Neuronal stem cell (in vitro differentiated cells): Measurements from ENCODE around the gene GNRH2.

Experiments used
- DNase-seq: peaks from one replicate; pipeline ENCODE4 v3.0.0-alpha.2; 2013; ENCODE audit warnings: low spot score
- H2AFZ ChIP-seq: one replicate; pipeline ENCODE4 v1.6.1; 2013; ENCODE audit warnings: mild to moderate bottlenecking, low read length, inconsistent platforms
- H2AK5ac ChIP-seq: 2 replicates; pipeline ENCODE4 v1.6.1; 2013; ENCODE audit warnings: low read depth, mild to moderate bottlenecking, inconsistent platforms, low read length, moderate library complexity, mixed read lengths
- H2BK120ac ChIP-seq: 2 replicates; pipeline ENCODE4 v1.6.1; 2013; ENCODE audit warnings: low read depth, mild to moderate bottlenecking, inconsistent platforms, low read length, moderate library complexity, mixed read lengths
- H2BK12ac ChIP-seq: one replicate; pipeline ENCODE4 v1.6.1; 2013; ENCODE audit warnings: low read length, inconsistent platforms
- H2BK15ac ChIP-seq: 2 replicates; pipeline ENCODE4 v1.6.1; 2013; ENCODE audit warnings: mild to moderate bottlenecking, low read length, inconsistent platforms, mixed read lengths
- H2BK5ac ChIP-seq: one replicate; pipeline ENCODE4 v1.6.1; 2013; ENCODE audit warnings: inconsistent platforms, mild to moderate bottlenecking, low read length, moderate library complexity
- H3K14ac ChIP-seq: one replicate; pipeline ENCODE4 v1.6.1; 2013; ENCODE audit warnings: low read length, inconsistent platforms
- H3K18ac ChIP-seq: 2 replicates; pipeline ENCODE4 v1.6.1; 2013; ENCODE audit warnings: low read length, inconsistent platforms
- H3K23ac ChIP-seq: 2 replicates; pipeline ENCODE4 v1.6.1; 2013; ENCODE audit warnings: low read depth, mild to moderate bottlenecking, mixed read lengths, low read length, inconsistent platforms; ENCODE audit not compliant: poor library complexity
- H3K27ac ChIP-seq: replicated peaks from 3 replicates; pipeline ENCODE4 v1.5.1; 2013; ENCODE audit warnings: low read length, inconsistent platforms
- H3K27me3 ChIP-seq, 3 experiments: 2 replicates each; pipeline ENCODE4 v1.6.1; 2013; ENCODE audit warnings: low read length in 3 of 3, mild to moderate bottlenecking in 2 of 3, inconsistent platforms in 1 of 3, low read depth in 1 of 3, mixed read lengths in 1 of 3, moderate library complexity in 1 of 3; ENCODE audit not compliant: control insufficient read depth in 3 of 3, insufficient read depth in 3 of 3
- H3K36me3 ChIP-seq, 2 donors: replicated peaks in 1 of 2; 2 replicates each; pipeline ENCODE4 v1.6.1; 2013; ENCODE audit warnings: low read length in 2 of 2; ENCODE audit not compliant: control insufficient read depth in 2 of 2, insufficient read depth in 2 of 2
- H3K4ac ChIP-seq: 2 replicates; pipeline ENCODE4 v1.6.1; 2013; ENCODE audit warnings: inconsistent platforms, mild to moderate bottlenecking, low read length, moderate library complexity
- H3K4me1 ChIP-seq, 2 donors: 1 replicate in 1 of 2; 2 replicates in 1 of 2; pipeline ENCODE4 v1.6.1; 2013; ENCODE audit warnings: low read length in 2 of 2, low read depth in 1 of 2; ENCODE audit not compliant: control insufficient read depth in 2 of 2, insufficient read depth in 1 of 2
- H3K4me2 ChIP-seq: one replicate; pipeline ENCODE4 v1.6.1; 2013; ENCODE audit warnings: mild to moderate bottlenecking, low read length, inconsistent platforms; ENCODE audit not compliant: insufficient read depth, poor library complexity, severe bottlenecking
- H3K4me3 ChIP-seq, 2 donors: 2 replicates each; pipeline ENCODE4 v1.5.1; 2013; ENCODE audit warnings: low read length in 2 of 2, mild to moderate bottlenecking in 2 of 2, inconsistent platforms in 1 of 2, moderate library complexity in 1 of 2
- H3K79me1 ChIP-seq: one replicate; pipeline ENCODE4 v1.6.1; 2013; ENCODE audit warnings: low read depth, mild to moderate bottlenecking, inconsistent platforms, low read length, moderate library complexity
- H3K9ac ChIP-seq: one replicate; pipeline ENCODE4 v1.6.1; 2013; ENCODE audit warnings: mild to moderate bottlenecking, low read depth, low read length, inconsistent platforms; ENCODE audit not compliant: poor library complexity
- H3K9me3 ChIP-seq, 2 donors: replicated peaks in 1 of 2; 2 replicates each; pipeline versions ENCODE3 to v1.6.1; 2013; ENCODE audit warnings: low read length in 2 of 2, mild to moderate bottlenecking in 2 of 2, inconsistent platforms in 1 of 2, low read depth in 1 of 2, mixed read lengths in 1 of 2, moderate library complexity in 1 of 2; ENCODE audit not compliant: control insufficient read depth in 2 of 2, insufficient read depth in 1 of 2
- H4K8ac ChIP-seq: one replicate; pipeline ENCODE4 v1.6.1; 2013; ENCODE audit warnings: low read depth, mild to moderate bottlenecking, inconsistent platforms, low read length, moderate library complexity
- H4K91ac ChIP-seq: one replicate; pipeline ENCODE4 v1.6.1; 2013; ENCODE audit warnings: low read length, low read depth, mild to moderate bottlenecking, inconsistent platforms; ENCODE audit not compliant: poor library complexity
- WGBS, 2 donors: extraction: QIAGEN DNeasy Blood & Tissue Kit; methylation state at CpG; one replicate each; pipeline ENCODE4 v1.1.7; 2013; ENCODE audit warnings: missing lambda C conversion rate in 2 of 2, mixed read lengths in 1 of 2; ENCODE audit not compliant: insufficient read length in 2 of 2, insufficient replicate concordance in 1 of 2; ENCODE audit errors: extremely low coverage in 2 of 2; 5-methylcytosine and 5-hydroxymethylcytosine counted together

Gene GNRH2

GRCh38 chr20:3084283-3084985 lies 41.0 kb downstream of the GNRH2 start, which contains the start of gene AVP:
TSS of gene AVP (minus strand) at chr20:3084724. CDS start at chr20:3084674, 50 bp downstream.
- peak within 1 kb of the TSS; percentile 89 for H3K23ac ChIP-seq
- H3K14ac ChIP-seq = peak within 1 kb of the TSS; percentile 21
- H3K9ac ChIP-seq = peak within 1 kb of the TSS; percentile 44
- H2AFZ ChIP-seq = peak within 1 kb of the TSS; percentile 84
- H2BK120ac ChIP-seq = no peak within 1 kb of the TSS
- H2BK15ac ChIP-seq = no peak within 1 kb of the TSS
- no peak within 1 kb of the TSS for H2BK5ac ChIP-seq
- H2AK5ac ChIP-seq = peak within 1 kb of the TSS; percentile 81
- no peaks in the 10 kb centered on the region for H3K36me3 ChIP-seq
- peaks cover 11 to 58% (median 35%) of the 10 kb centered on the region in 3 experiments for H3K27me3 ChIP-seq
- peaks cover 0 to 4% of the 10 kb centered on the region in 2 donors for H3K4me1 ChIP-seq
- H2BK12ac ChIP-seq = peak within 1 kb of the TSS; percentile 41
- WGBS, 2 donors = no CpG with 5 or more reads among the region's 28 CpGs
- no peak within 1 kb of the TSS for H3K4me2 ChIP-seq
- H3K4me3 ChIP-seq = peak within 1 kb of the TSS in 1 of 2 donors; percentile 63
- peak within 1 kb of the TSS; percentile 83 for H3K18ac ChIP-seq
- H4K91ac ChIP-seq = no peak within 1 kb of the TSS
- no peak for DNase-seq
- peak within 1 kb of the TSS; percentile 89 for H3K4ac ChIP-seq
- H3K9me3 ChIP-seq = no peaks in the 10 kb centered on the region
- H3K79me1 ChIP-seq = no peaks in the 10 kb centered on the region
- H3K27ac ChIP-seq = no peak within 1 kb of the TSS
- no peak within 1 kb of the TSS for H4K8ac ChIP-seq

GRCh38 chr20:3084986-3085360 lies 41.6 kb downstream of the GNRH2 start:
- no peak overlapping the region for H3K27ac ChIP-seq
- peaks cover 11 to 56% (median 35%) of the 10 kb centered on the region in 3 experiments for H3K27me3 ChIP-seq
- no peak overlapping the region for H3K4me3 ChIP-seq
- no peak overlapping the region for H2BK5ac ChIP-seq
- no peaks in the 10 kb centered on the region for H3K36me3 ChIP-seq
- no peak overlapping the region for H4K8ac ChIP-seq
- no peak for DNase-seq
- no peak overlapping the region for H2BK12ac ChIP-seq
- no peak overlapping the region for H3K18ac ChIP-seq
- no peak overlapping the region for H3K9ac ChIP-seq
- peak overlapping the region; percentile 81 for H2AK5ac ChIP-seq
- no peak overlapping the region for H3K4ac ChIP-seq
- H3K14ac ChIP-seq = peak overlapping the region; percentile 21
- no peaks in the 10 kb centered on the region for H3K79me1 ChIP-seq
- no peak overlapping the region for H4K91ac ChIP-seq
- no peak overlapping the region for H2BK120ac ChIP-seq
- no peak overlapping the region for H2AFZ ChIP-seq
- no peak overlapping the region for H3K4me2 ChIP-seq
- WGBS, 2 donors = no CpG with 5 or more reads among the region's 7 CpGs
- H2BK15ac ChIP-seq = no peak overlapping the region
- no peaks in the 10 kb centered on the region for H3K9me3 ChIP-seq
- H3K4me1 ChIP-seq = peaks cover 0 to 4% of the 10 kb centered on the region in 2 donors
- H3K23ac ChIP-seq = no peak overlapping the region

GRCh38 chr20:3085571-3086072 lies 42.2 kb downstream of the GNRH2 start:
- Histone ChIP-seq H3K9me3 (no peaks in the 10 kb centered on the region), H3K4ac (no peak overlapping the region), H4K8ac (no peak overlapping the region), H3K36me3 (no peaks in the 10 kb centered on the region), H3K27ac (no peak overlapping the region), H3K9ac (no peak overlapping the region), H3K79me1 (no peaks in the 10 kb centered on the region), H3K14ac (no peak overlapping the region), H2AFZ (no peak overlapping the region), H3K4me3 (no peak overlapping the region), H2AK5ac (peak overlapping the region; percentile 81), H3K4me2 (no peak overlapping the region), H2BK15ac (no peak overlapping the region), H4K91ac (no peak overlapping the region), H3K18ac (peak overlapping the region; percentile 57), H3K27me3 (peaks cover 11 to 49% (median 35%) of the 10 kb centered on the region in 3 experiments), H2BK120ac (no peak overlapping the region), H2BK12ac (no peak overlapping the region), H2BK5ac (peak overlapping the region; percentile 66), H3K23ac (no peak overlapping the region), H3K4me1 (peaks cover 0 to 4% of the 10 kb centered on the region in 2 donors)
- no peak for DNase-seq
- WGBS, 2 donors = no CpG with 5 or more reads among the region's 8 CpGs

GRCh38 chr20:3088031-3088430 lies 44.6 kb downstream of the GNRH2 start:
- Histone ChIP-seq H3K27me3 (peaks cover 5 to 27% (median 26%) of the 10 kb centered on the region in 3 experiments), H3K4me1 (peaks cover 0 to 2% of the 10 kb centered on the region in 2 donors), H3K9me3 (no peaks in the 10 kb centered on the region), H3K14ac (no peak overlapping the region), H2BK15ac (no peak overlapping the region), H3K23ac (no peak overlapping the region), H4K91ac (no peak overlapping the region), H2BK12ac (no peak overlapping the region), H3K4me3 (no peak overlapping the region), H4K8ac (no peak overlapping the region), H2AFZ (no peak overlapping the region), H3K36me3 (no peaks in the 10 kb centered on the region), H2BK120ac (no peak overlapping the region), H2BK5ac (no peak overlapping the region), H3K18ac (no peak overlapping the region), H3K27ac (no peak overlapping the region), H3K4me2 (no peak overlapping the region), H2AK5ac (no peak overlapping the region), H3K4ac (no peak overlapping the region), H3K9ac (no peak overlapping the region), H3K79me1 (no peaks in the 10 kb centered on the region)
- no peak for DNase-seq
- no CpG with 5 or more reads among the region's 7 CpGs for WGBS, 2 donors
